B cell (primary cell): ENCODE measurements around the gene ZNF41. TPM values are rescaled to one million over a fixed set of nuclear protein-coding genes. Genes with fewer than 3 reads are reported as not detected.

Source experiments
- ATAC-seq: fragments of 200-7000 bp; cut with Tn5 transposase; one replicate; pipeline ENCODE4 v1.10.0; 2021; ENCODE audit warnings: low read depth, mild to moderate bottlenecking, moderate number of reproducible peaks, moderate library complexity
- CTCF ChIA-PET: fragments of 350-600 bp; sonication (Branson Sonifier 250); formaldehyde crosslinking; loops from one replicate; lab custom pipeline; 2021; ENCODE audit warnings: antibody characterized with exemption, inconsistent platforms; lab: Charles Lee
- POLR2A ChIA-PET: fragments of 350-600 bp; sonication (Branson Sonifier 250); formaldehyde crosslinking; loops from one replicate; lab custom pipeline; 2021; ENCODE audit warnings: antibody characterized with exemption; lab: Charles Lee
- DNase-seq: peaks from one replicate; pipeline ENCODE4 v3.0.0; 2013
- H2AFZ ChIP-seq: 2 replicates; pipeline ENCODE4 v1.6.1; 2012; ENCODE audit warnings: mild to moderate bottlenecking, low read depth, low read length; ENCODE audit not compliant: insufficient read depth, poor library complexity, severe bottlenecking
- H3K27ac ChIP-seq, 2 donors: 1 replicate in 1 of 2; 2 replicates in 1 of 2; pipeline ENCODE4 v1.5.1; 2012 to 2013; ENCODE audit warnings: low read length in 2 of 2, mild to moderate bottlenecking in 2 of 2, moderate library complexity in 1 of 2
- H3K27me3 ChIP-seq, 4 experiments: fragments of 200-600 bp in 1 of 4; sonication (generic) in 1 of 4; replicated peaks in 1 of 4; 1 replicate in 2 of 4; 2 replicates in 2 of 4; pipeline versions ENCODE4 v1.6.1 to v1.7.0; 2013 to 2016; ENCODE audit warnings: low read length in 3 of 4, mild to moderate bottlenecking in 2 of 4, mixed read lengths in 1 of 4, moderate library complexity in 1 of 4; ENCODE audit not compliant: insufficient read depth in 4 of 4, control insufficient read depth in 3 of 4; ENCODE audit errors: control extremely low read depth in 1 of 4
- H3K36me3 ChIP-seq, 2 experiments: replicated peaks in 1 of 2; 1 replicate in 1 of 2; 2 replicates in 1 of 2; pipeline versions ENCODE4 v1.6.1 to v1.7.1; 2013; ENCODE audit warnings: low read length in 1 of 2; ENCODE audit not compliant: insufficient read depth in 2 of 2, control insufficient read depth in 1 of 2; ENCODE audit errors: control extremely low read depth in 1 of 2, extremely low read depth in 1 of 2
- H3K4me1 ChIP-seq, 2 donors: fragments of 200-600 bp in 1 of 2; sonication (generic) in 1 of 2; 1 replicate in 1 of 2; 2 replicates in 1 of 2; pipeline versions ENCODE4 v1.5.1 to v1.6.1; 2013 to 2017; ENCODE audit warnings: low read length in 2 of 2; ENCODE audit not compliant: control insufficient read depth in 2 of 2, insufficient read depth in 2 of 2
- H3K4me2 ChIP-seq: replicated peaks from 2 replicates; pipeline ENCODE3; 2012; ENCODE audit warnings: mild to moderate bottlenecking, low read depth, low read length; ENCODE audit not compliant: poor library complexity, severe bottlenecking
- H3K4me3 ChIP-seq, 5 experiments: fragments of 200-600 bp in 1 of 5; sonication (generic) in 1 of 5; 1 replicate in 3 of 5; 2 replicates in 2 of 5; pipeline versions ENCODE4 v1.5.1 to v1.7.0; 2011 to 2016; ENCODE audit warnings: low read length in 4 of 5, mild to moderate bottlenecking in 4 of 5, low read depth in 2 of 5, control low read depth in 1 of 5, moderate library complexity in 1 of 5; ENCODE audit not compliant: insufficient read depth in 1 of 5; ENCODE audit errors: control extremely low read depth in 1 of 5, extremely low read depth in 1 of 5
- H3K79me2 ChIP-seq: fragments of 200-600 bp; sonication (generic); one replicate; pipeline ENCODE4 v1.6.0; 2016; ENCODE audit warnings: low read length; ENCODE audit not compliant: control insufficient read depth, insufficient read depth
- H3K9ac ChIP-seq: fragments of 200-600 bp; sonication (generic); 2 replicates; pipeline ENCODE4 v1.6.1; 2017; ENCODE audit warnings: mild to moderate bottlenecking, low read length, moderate library complexity
- H3K9me3 ChIP-seq, 3 donors: one replicate each; pipeline versions ENCODE4 v1.6.1 to v1.7.1; 2013; ENCODE audit warnings: low read length in 2 of 3; ENCODE audit not compliant: control insufficient read depth in 2 of 3, insufficient read depth in 1 of 3; ENCODE audit errors: control extremely low read depth in 1 of 3
- H4K20me1 ChIP-seq: 2 replicates; pipeline ENCODE4 v1.6.0; 2012; ENCODE audit warnings: mild to moderate bottlenecking, low read length; ENCODE audit not compliant: insufficient read depth, control insufficient read depth, poor library complexity, severe bottlenecking
- H3K27ac Mint-ChIP-seq: one replicate; pipeline ENCODE4 v1.8.0; 2021; ENCODE audit warnings: mixed read lengths
- H3K27me3 Mint-ChIP-seq: one replicate; pipeline ENCODE4 v1.8.0; 2021; ENCODE audit warnings: mixed read lengths
- H3K4me1 Mint-ChIP-seq: one replicate; pipeline ENCODE4 v1.8.0; 2021; ENCODE audit warnings: mixed read lengths
- H3K4me3 Mint-ChIP-seq: one replicate; pipeline ENCODE4 v1.8.0; 2021; ENCODE audit warnings: mixed read lengths
- H3K9me3 Mint-ChIP-seq: one replicate; pipeline ENCODE4 v1.8.0; 2022; ENCODE audit warnings: mixed read lengths; ENCODE audit not compliant: insufficient read depth
- CTCF ChIP-seq: fragments of 200-600 bp; IDR thresholded peaks from one replicate; pipeline ENCODE4 v1.8.0; 2022; ENCODE audit warnings: antibody characterized with exemption, mild to moderate bottlenecking
- EZH2 ChIP-seq: IDR thresholded peaks from 2 replicates; pipeline ENCODE4 v1.6.1; 2012; ENCODE audit warnings: borderline replicate concordance, low read depth, mild to moderate bottlenecking, moderate library complexity, low read length; ENCODE audit not compliant: insufficient read depth, poor library complexity, severe bottlenecking
- WGBS: methylation state at CpG from one replicate; pipeline ENCODE4 v1.1.5; 2013; ENCODE audit warnings: missing lambda C conversion rate; ENCODE audit not compliant: insufficient coverage; 5-methylcytosine and 5-hydroxymethylcytosine counted together
- intact Hi-C: fragments of 100-400 bp; cut with micrococcal nuclease; formaldehyde crosslinking; loops from one replicate; pipeline ENCODE4 v1.10.0; 2022
- polyA plus RNA-seq: library from polyadenylated mRNA; depleted of rRNA; stranded (reverse); fragments of >200 nt; gene quantifications from 2 replicates; pipeline ENCODE4 v1.2.3, GENCODE V29; 2012
- total RNA-seq, 2 donors: library from RNA; stranded (reverse); fragments of 120-200 nt in 1 of 2; gene quantifications; 1 replicate in 1 of 2; 2 replicates in 1 of 2; pipeline versions ENCODE4 v1.2.3 to v1.2.4, GENCODE V29; 2013 to 2022

Gene ZNF41
- total and polyA plus RNA-seq, 2 donors (not counting 1 experiment from before 2014, with no cell fraction given), result 5.5 to 17.4 TPM

- peaks cover 4% of the 10 kb centered on the region for H3K9me3 Mint-ChIP-seq
- POLR2A ChIA-PET, result no interaction called here
Observed at GRCh38 chrX:47452112-47452511, 30.9 kb downstream of the ZNF41 start.

More at GRCh38 chrX:47452112-47452511, 30.9 kb downstream of the ZNF41 start:
- H3K9ac ChIP-seq, result no peak overlapping the region
- H4K20me1 ChIP-seq, result no peaks in the 10 kb centered on the region
- no peak overlapping the region for H3K27ac Mint-ChIP-seq
- H3K27ac ChIP-seq, result no peak overlapping the region
- no peaks in the 10 kb centered on the region for H3K27me3 ChIP-seq
- H3K4me3 Mint-ChIP-seq, result no peak overlapping the region
- H3K4me2 ChIP-seq, result no peak overlapping the region
- H3K4me1 ChIP-seq, result no peaks in the 10 kb centered on the region
- WGBS, result 100% methylated on average over 6 of the region's 8 CpGs
- no peaks in the 10 kb centered on the region for H3K79me2 ChIP-seq
- ATAC-seq, result no peak
- peaks cover 3 to 48% of the 10 kb centered on the region in 2 experiments for H3K36me3 ChIP-seq
- peaks cover 2% of the 10 kb centered on the region for H3K4me1 Mint-ChIP-seq
- TF ChIP-seq EZH2 (no peak), CTCF (no peak)
- CTCF ChIA-PET, result no interaction called here
- H3K4me3 ChIP-seq, result no peak overlapping the region
- no peak for DNase-seq
- no peaks in the 10 kb centered on the region for H3K27me3 Mint-ChIP-seq
- intact Hi-C loops, result no loop called here
- H3K9me3 ChIP-seq, result peaks cover 7 to 24% (median 9%) of the 10 kb centered on the region in 3 donors
- no peak overlapping the region for H2AFZ ChIP-seq
